ENCODE measurements around the gene SERPINA4. TPM values are rescaled to one million over a fixed set of nuclear protein-coding genes. Genes with fewer than 3 reads are reported as not detected.

The SERPINA4 gene
- total RNA-seq, 1 experiment from 2014 or later: 0.17 TPM

- no peaks in the 10 kb centered on the region for H3K79me2 ChIP-seq (ENCODE audit: insufficient read depth, low read length)
- intact Hi-C loops (cut with micrococcal nuclease): no loop called here
- H3K9me2 ChIP-seq (ENCODE audit: insufficient read depth): no peaks in the 10 kb centered on the region
- ChIA-PET CTCF (interaction anchor here (1.1 kb wide), 1 partner anchor 13 kb away, joined by 6 read pairs; no protein-coding TSS in a partner anchor), RAD21 (ENCODE audit: low non-redundant PET in 1 of 2, low total read pairs in 2 of 2, uncharacterized antibody in 2 of 2, unreplicated experiment in 2 of 2) (no interaction called here), POLR2A (interaction anchor here (1.2 kb wide), 1 partner anchor 37 kb away, joined by 3 read pairs; no protein-coding TSS in a partner anchor)
- no peaks in the 10 kb centered on the region for H3K27me3 ChIP-seq (ENCODE audit: insufficient read depth, low read length)
- H4K20me1 ChIP-seq (ENCODE audit: insufficient read depth): no peaks in the 10 kb centered on the region
- H3K4me1 ChIP-seq (ENCODE audit: control insufficient read depth in 1 of 2, insufficient read depth in 2 of 2, low read length in 2 of 2): no peaks in the 10 kb centered on the region
- no peaks in the 10 kb centered on the region for H3K9me3 ChIP-seq (ENCODE audit: control insufficient read depth in 1 of 2, insufficient read depth in 1 of 2, low read depth in 1 of 2, low read length in 2 of 2)
- H3K9ac ChIP-seq (ENCODE audit: low read length): no peak overlapping the region
- TF ChIP-seq TCF7L2 (IDR thresholded peaks at IDR 0.05; ENCODE audit: borderline replicate concordance, extremely low read depth, insufficient read depth, insufficient read length): no peak
- TF ChIP-seq SRF (IDR thresholded peaks at IDR 0.05; ENCODE audit: low read depth): no peak
- TF ChIP-seq CEBPB (IDR thresholded peaks at IDR 0.05; ENCODE audit: low read depth): no peak
- TF ChIP-seq EZH2phosphoT487 (IDR thresholded peaks at IDR 0.05; ENCODE audit: borderline replicate concordance): no peak
- TF ChIP-seq ZBTB33 (IDR thresholded peaks at IDR 0.05; ENCODE audit: extremely low read depth, insufficient replicate concordance, low read length): no peak
- TF ChIP-seq SP1 (IDR thresholded peaks at IDR 0.05; ENCODE audit: low read depth): no peak
- TF ChIP-seq EZH2 (IDR thresholded peaks at IDR 0.05): no peak
- no peak for TF ChIP-seq JUND (IDR thresholded peaks at IDR 0.05)
- no peak for TF ChIP-seq CTCF (IDR thresholded peaks at IDR 0.05 in 2 of 3, conservative IDR thresholded peaks at IDR 0.05 in 1 of 3; ENCODE audit: borderline replicate concordance in 1 of 3, insufficient read depth in 1 of 3, low read depth in 2 of 3, low read length in 2 of 3)
- TF ChIP-seq ZNF274 (IDR thresholded peaks at IDR 0.05; ENCODE audit: low read depth, low read length): no peak
- no peak for TF ChIP-seq EGR1 (IDR thresholded peaks at IDR 0.05; ENCODE audit: low read depth)
- no peak for TF ChIP-seq POLR2A (IDR thresholded peaks at IDR 0.05; ENCODE audit: borderline replicate concordance, extremely low read depth, insufficient read depth, insufficient read length)
- TF ChIP-seq ZFX (IDR thresholded peaks at IDR 0.05): no peak
- no peak for TF ChIP-seq MAX (IDR thresholded peaks at IDR 0.05)
- TF ChIP-seq POLR2AphosphoS5 (IDR thresholded peaks at IDR 0.05; ENCODE audit: low read depth, low read length): no peak
- TF ChIP-seq SIN3A (IDR thresholded peaks at IDR 0.05; ENCODE audit: low read depth): no peak
- no peak for TF ChIP-seq CBX3 (IDR thresholded peaks at IDR 0.05; ENCODE audit: low read depth)
- TF ChIP-seq ATF3 (IDR thresholded peaks at IDR 0.05): no peak
- H3K36me3 ChIP-seq (ENCODE audit: control insufficient read depth in 1 of 2, insufficient read depth in 2 of 2, low read length in 2 of 2): no peaks in the 10 kb centered on the region
- H3K27ac ChIP-seq (ENCODE audit: low read depth, low read length): no peak overlapping the region
- H3K4me3 ChIP-seq (replicated peaks in 1 of 2; ENCODE audit: low read depth in 1 of 2, low read length in 2 of 2): no peak overlapping the region
- H3K4me2 ChIP-seq (ENCODE audit: low read length): no peak overlapping the region
- DNase-seq (ENCODE audit: low read depth, low spot score) (no peak), ATAC-seq (no peak)
- no TSS peak for BruUV-seq (replicated peaks)
- H2AFZ ChIP-seq (ENCODE audit: low read depth, low read length, poor library complexity, severe bottlenecking): no peak overlapping the region
Observed at GRCh38 chr14:94562022-94562421, 780 bp downstream of the SERPINA4 start.

Data from HCT116 (cell line).